WTC11 (cell line): ENCODE measurements around the gene KRTAP5-4. TPM values are rescaled to one million over a fixed set of nuclear protein-coding genes. Genes with fewer than 3 reads are reported as not detected.

ENCODE experiments used
- ATAC-seq: fragments of 200-7000 bp; cut with Tn5 transposase; 2 replicates; pipeline ENCODE4 v1.10.0; 2021; ENCODE audit warnings: mild to moderate bottlenecking, moderate library complexity
- CTCF ChIA-PET: fragments of 300-600 bp; sonication (Branson Sonifier 250); formaldehyde crosslinking; loops from one replicate; lab custom pipeline; 2021; ENCODE audit warnings: antibody characterized with exemption; lab: Charles Lee
- POLR2A ChIA-PET: fragments of 350-600 bp; sonication (Branson Sonifier 250); formaldehyde crosslinking; loops from one replicate; lab custom pipeline; 2021; ENCODE audit warnings: antibody characterized with exemption; lab: Charles Lee
- DNase-seq: peaks from one replicate; pipeline ENCODE4 v3.0.0; 2021; ENCODE audit warnings: low spot score
- H3K27ac Mint-ChIP-seq: 2 replicates; pipeline ENCODE4 v1.8.0; 2021; ENCODE audit warnings: mixed read lengths
- H3K27me3 Mint-ChIP-seq: 2 replicates; pipeline ENCODE4 v1.8.0; 2021; ENCODE audit warnings: low read depth, mild to moderate bottlenecking, moderate library complexity, mixed read lengths
- H3K36me3 Mint-ChIP-seq: 2 replicates; pipeline ENCODE4 v1.8.0; 2021; ENCODE audit warnings: mixed read lengths
- H3K4me1 Mint-ChIP-seq: 2 replicates; pipeline ENCODE4 v1.8.0; 2022; ENCODE audit warnings: mixed read lengths
- H3K4me3 Mint-ChIP-seq: 2 replicates; pipeline ENCODE4 v1.8.0; 2021; ENCODE audit warnings: mild to moderate bottlenecking, moderate library complexity, mixed read lengths
- H3K9me3 Mint-ChIP-seq: 2 replicates; pipeline ENCODE4 v1.8.0; 2021; ENCODE audit warnings: mixed read lengths
- FOXJ3 ChIP-seq: sonication (generic); formaldehyde crosslinking; IDR thresholded peaks from 2 replicates; pipeline ENCODE4 v1.9.0; 2021; ENCODE audit warnings: missing genetic modification reagents, mild to moderate bottlenecking, borderline replicate concordance
- GRHL2 ChIP-seq: fragments of 250-450 bp; sonication (Bioruptor Pico); IDR thresholded peaks from 2 replicates; pipeline ENCODE4 v1.8.0; 2022; ENCODE audit warnings: mild to moderate bottlenecking, moderate library complexity; ENCODE audit not compliant: insufficient replicate concordance, severe bottlenecking
- HMGA2 ChIP-seq: fragments of 250-450 bp; sonication (Bioruptor Pico); IDR thresholded peaks from 2 replicates; pipeline ENCODE4 v1.4.0; 2021; ENCODE audit warnings: mild to moderate bottlenecking, moderate library complexity
- JUN ChIP-seq: sonication (generic); formaldehyde crosslinking; IDR thresholded peaks from 2 replicates; pipeline ENCODE4 v1.8.0; 2023; ENCODE audit warnings: mild to moderate bottlenecking, missing genetic modification reagents
- NFATC4 ChIP-seq: fragments of 250-450 bp; sonication (Bioruptor Pico); IDR thresholded peaks from 2 replicates; pipeline ENCODE4 v1.9.0; 2021; ENCODE audit warnings: mild to moderate bottlenecking
- NR1H2 ChIP-seq: sonication (generic); formaldehyde crosslinking; IDR thresholded peaks from 2 replicates; pipeline ENCODE4 v1.9.0; 2021; ENCODE audit warnings: mild to moderate bottlenecking, moderate library complexity, missing genetic modification reagents
- NR3C1 ChIP-seq: sonication (generic); formaldehyde crosslinking; conservative IDR thresholded peaks from 2 replicates; pipeline ENCODE4 v1.8.1; 2023; ENCODE audit warnings: low read depth, mild to moderate bottlenecking, missing genetic modification reagents
- OVOL2 ChIP-seq: fragments of 250-450 bp; sonication (Bioruptor Pico); IDR thresholded peaks from 2 replicates; pipeline ENCODE4 v1.9.0; 2021; ENCODE audit warnings: mild to moderate bottlenecking, borderline replicate concordance
- PRDM15 ChIP-seq: sonication (generic); formaldehyde crosslinking; IDR thresholded peaks from 2 replicates; pipeline ENCODE4 v1.8.0; 2022; ENCODE audit warnings: missing genetic modification reagents
- USF2 ChIP-seq: sonication (generic); formaldehyde crosslinking; IDR thresholded peaks from 2 replicates; pipeline ENCODE4 v1.8.1; 2023; ENCODE audit warnings: mild to moderate bottlenecking, missing genetic modification reagents, moderate library complexity
- ZNF138 ChIP-seq: sonication (generic); formaldehyde crosslinking; conservative IDR thresholded peaks from 2 replicates; pipeline ENCODE4 v1.8.1; 2022; ENCODE audit warnings: mild to moderate bottlenecking, moderate library complexity, missing genetic modification reagents
- ZNF281 ChIP-seq: sonication (generic); formaldehyde crosslinking; IDR thresholded peaks from 2 replicates; pipeline ENCODE4 v1.8.0; 2023; ENCODE audit warnings: mild to moderate bottlenecking, missing genetic modification reagents
- ZNF317 ChIP-seq: sonication (generic); formaldehyde crosslinking; IDR thresholded peaks from 2 replicates; pipeline ENCODE4 v1.8.1; 2023; ENCODE audit warnings: low read depth, mild to moderate bottlenecking, moderate library complexity, missing genetic modification reagents, borderline replicate concordance
- ZNF396 ChIP-seq: fragments of 250-450 bp; sonication (Bioruptor Pico); IDR thresholded peaks from 2 replicates; pipeline ENCODE4 v1.8.0; 2021; ENCODE audit warnings: mild to moderate bottlenecking, moderate library complexity, borderline replicate concordance
- ZNF512 ChIP-seq: sonication (generic); formaldehyde crosslinking; IDR thresholded peaks from 2 replicates; pipeline ENCODE4 v1.8.1; 2022; ENCODE audit warnings: missing genetic modification reagents, borderline replicate concordance
- total RNA-seq: library from RNA; stranded (reverse); gene quantifications from 3 replicates; pipeline ENCODE4 v1.2.3, GENCODE V29; 2021
- TF ChIP-seq, protein P1 (sequence below): fragments of 250-450 bp; sonication (Bioruptor Pico); IDR thresholded peaks from 2 replicates; pipeline ENCODE4 v1.9.0; 2021; ENCODE audit warnings: mild to moderate bottlenecking, borderline replicate concordance
- TF ChIP-seq, protein P2 (sequence below): sonication (generic); formaldehyde crosslinking; IDR thresholded peaks from 2 replicates; pipeline ENCODE4 v1.8.1; 2023; ENCODE audit warnings: mild to moderate bottlenecking, moderate library complexity, missing genetic modification reagents

Gene KRTAP5-4
- total RNA-seq, 1 experiment from 2014 or later: not detected

- no peak for ATAC-seq
- CTCF ChIA-PET: interaction anchor here (0.6 to 4.8 kb wide), 6 partner anchors 8 to 195 kb away, joined by 3 to 45 read pairs (median 4); partner anchors contain the start of gene KRTAP5-5
- no peaks in the 10 kb centered on the region for H3K36me3 Mint-ChIP-seq
- DNase-seq: no peak
- H3K4me3 Mint-ChIP-seq: no peak overlapping the region
- TF ChIP-seq JUN: no peak
- TF ChIP-seq USF2 (CRISPR knock-in tag): no peak
- H3K9me3 Mint-ChIP-seq: no peaks in the 10 kb centered on the region
- H3K27me3 Mint-ChIP-seq: peaks cover 20% of the 10 kb centered on the region
- POLR2A ChIA-PET: no interaction called here
- no peak overlapping the region for H3K27ac Mint-ChIP-seq
- peaks cover 3% of the 10 kb centered on the region for H3K4me1 Mint-ChIP-seq
Measured at GRCh38 chr11:1638344-1638743, 16.4 kb upstream of the KRTAP5-4 start.

DNA sequence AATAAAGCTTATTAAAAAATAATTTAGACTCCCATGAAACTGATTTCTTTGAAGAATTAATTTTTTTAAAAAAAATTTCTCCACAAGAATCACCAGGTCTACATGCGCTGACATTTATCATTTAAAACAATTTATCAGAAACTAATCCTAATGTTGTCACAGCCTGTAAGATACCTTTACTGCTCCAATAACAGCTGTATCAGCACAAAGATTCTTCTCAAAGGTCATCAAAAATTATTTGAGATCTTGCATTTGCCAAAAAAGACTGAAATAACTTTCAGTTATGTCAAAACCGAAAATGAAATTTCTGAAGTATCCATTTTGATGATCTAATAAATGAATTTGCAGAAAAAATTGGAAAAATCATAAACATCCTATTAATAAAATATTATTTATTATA, 15.7 kb upstream of the KRTAP5-4 start:
- CTCF ChIA-PET: interaction anchor here (1.0 to 4.8 kb wide), 5 partner anchors 7 to 195 kb away, joined by 3 to 45 read pairs (median 4); partner anchors contain the start of gene KRTAP5-5
- Mint-ChIP-seq H3K4me3 (no peak overlapping the region), H3K27me3 (peaks cover 22% of the 10 kb centered on the region), H3K27ac (no peak overlapping the region), H3K36me3 (no peaks in the 10 kb centered on the region), H3K9me3 (no peaks in the 10 kb centered on the region), H3K4me1 (peaks cover 5% of the 10 kb centered on the region)
- no peak for ATAC-seq
- DNase-seq: no peak
- POLR2A ChIA-PET: no interaction called here
- TF ChIP-seq NFATC4 (CRISPR knock-in tag) (no peak), NR1H2 (CRISPR knock-in tag) (no peak), FOXJ3 (no peak), JUN (no peak), ZNF138 (no peak), NR3C1 (CRISPR knock-in tag) (no peak), GRHL2 (CRISPR knock-in tag) (no peak), HMGA2 (no peak), PRDM15 (CRISPR knock-in tag) (no peak), ZNF512 (CRISPR knock-in tag) (no peak), OVOL2 (CRISPR knock-in tag) (no peak), ZNF281 (no peak), ZNF317 (no peak), ZNF396 (CRISPR knock-in tag) (no peak)
- TF ChIP-seq, protein P1, sequence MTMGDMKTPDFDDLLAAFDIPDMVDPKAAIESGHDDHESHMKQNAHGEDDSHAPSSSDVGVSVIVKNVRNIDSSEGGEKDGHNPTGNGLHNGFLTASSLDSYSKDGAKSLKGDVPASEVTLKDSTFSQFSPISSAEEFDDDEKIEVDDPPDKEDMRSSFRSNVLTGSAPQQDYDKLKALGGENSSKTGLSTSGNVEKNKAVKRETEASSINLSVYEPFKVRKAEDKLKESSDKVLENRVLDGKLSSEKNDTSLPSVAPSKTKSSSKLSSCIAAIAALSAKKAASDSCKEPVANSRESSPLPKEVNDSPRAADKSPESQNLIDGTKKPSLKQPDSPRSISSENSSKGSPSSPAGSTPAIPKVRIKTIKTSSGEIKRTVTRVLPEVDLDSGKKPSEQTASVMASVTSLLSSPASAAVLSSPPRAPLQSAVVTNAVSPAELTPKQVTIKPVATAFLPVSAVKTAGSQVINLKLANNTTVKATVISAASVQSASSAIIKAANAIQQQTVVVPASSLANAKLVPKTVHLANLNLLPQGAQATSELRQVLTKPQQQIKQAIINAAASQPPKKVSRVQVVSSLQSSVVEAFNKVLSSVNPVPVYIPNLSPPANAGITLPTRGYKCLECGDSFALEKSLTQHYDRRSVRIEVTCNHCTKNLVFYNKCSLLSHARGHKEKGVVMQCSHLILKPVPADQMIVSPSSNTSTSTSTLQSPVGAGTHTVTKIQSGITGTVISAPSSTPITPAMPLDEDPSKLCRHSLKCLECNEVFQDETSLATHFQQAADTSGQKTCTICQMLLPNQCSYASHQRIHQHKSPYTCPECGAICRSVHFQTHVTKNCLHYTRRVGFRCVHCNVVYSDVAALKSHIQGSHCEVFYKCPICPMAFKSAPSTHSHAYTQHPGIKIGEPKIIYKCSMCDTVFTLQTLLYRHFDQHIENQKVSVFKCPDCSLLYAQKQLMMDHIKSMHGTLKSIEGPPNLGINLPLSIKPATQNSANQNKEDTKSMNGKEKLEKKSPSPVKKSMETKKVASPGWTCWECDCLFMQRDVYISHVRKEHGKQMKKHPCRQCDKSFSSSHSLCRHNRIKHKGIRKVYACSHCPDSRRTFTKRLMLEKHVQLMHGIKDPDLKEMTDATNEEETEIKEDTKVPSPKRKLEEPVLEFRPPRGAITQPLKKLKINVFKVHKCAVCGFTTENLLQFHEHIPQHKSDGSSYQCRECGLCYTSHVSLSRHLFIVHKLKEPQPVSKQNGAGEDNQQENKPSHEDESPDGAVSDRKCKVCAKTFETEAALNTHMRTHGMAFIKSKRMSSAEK (CRISPR knock-in tag): no peak
- TF ChIP-seq, protein P2, sequence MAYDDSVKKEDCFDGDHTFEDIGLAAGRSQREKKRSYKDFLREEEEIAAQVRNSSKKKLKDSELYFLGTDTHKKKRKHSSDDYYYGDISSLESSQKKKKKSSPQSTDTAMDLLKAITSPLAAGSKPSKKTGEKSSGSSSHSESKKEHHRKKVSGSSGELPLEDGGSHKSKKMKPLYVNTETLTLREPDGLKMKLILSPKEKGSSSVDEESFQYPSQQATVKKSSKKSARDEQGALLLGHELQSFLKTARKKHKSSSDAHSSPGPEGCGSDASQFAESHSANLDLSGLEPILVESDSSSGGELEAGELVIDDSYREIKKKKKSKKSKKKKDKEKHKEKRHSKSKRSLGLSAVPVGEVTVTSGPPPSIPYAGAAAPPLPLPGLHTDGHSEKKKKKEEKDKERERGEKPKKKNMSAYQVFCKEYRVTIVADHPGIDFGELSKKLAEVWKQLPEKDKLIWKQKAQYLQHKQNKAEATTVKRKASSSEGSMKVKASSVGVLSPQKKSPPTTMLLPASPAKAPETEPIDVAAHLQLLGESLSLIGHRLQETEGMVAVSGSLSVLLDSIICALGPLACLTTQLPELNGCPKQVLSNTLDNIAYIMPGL: no peak
